ENCODE measurements around the gene GABRG3.

The GABRG3 gene

DNA sequence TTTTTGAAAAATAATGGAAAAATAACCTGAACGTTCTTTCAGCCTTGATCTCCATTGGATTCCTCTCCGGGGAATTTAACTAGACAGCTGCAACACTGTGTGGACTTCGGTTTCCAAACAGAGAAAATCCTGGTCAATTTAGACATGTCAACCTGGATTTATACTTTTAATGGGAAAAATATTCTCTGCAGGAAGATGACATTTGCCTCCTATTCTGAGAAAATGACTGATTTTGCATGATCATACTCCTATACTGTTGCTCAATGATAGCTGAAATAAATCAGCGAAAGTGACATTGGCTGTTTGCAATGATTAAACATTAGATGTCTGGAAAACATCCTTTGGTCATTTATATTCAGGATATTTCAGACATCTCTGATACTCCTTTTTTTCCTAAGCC is 94.8 kb downstream of the GABRG3 start:
- no peak for DNase-seq

DNA sequence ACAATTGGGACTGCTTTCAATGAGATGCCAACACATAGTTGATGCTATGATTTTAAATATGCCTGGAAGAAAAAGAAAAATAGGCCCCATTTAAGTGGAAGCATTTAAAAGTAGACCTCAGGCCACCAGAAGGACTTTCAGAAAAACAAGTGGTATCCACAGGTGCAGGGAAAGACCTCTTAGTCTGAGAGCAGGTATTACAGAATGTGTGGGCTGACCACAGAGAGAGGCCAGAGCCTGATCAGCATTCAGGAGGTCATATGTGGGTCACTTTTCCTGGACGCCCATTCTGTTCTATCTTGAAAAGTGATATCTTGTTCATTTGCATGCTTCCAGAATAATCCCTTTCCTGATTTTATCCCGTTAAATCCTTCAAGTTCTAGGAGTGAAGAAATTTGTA is 95.5 kb downstream of the GABRG3 start:
- DNase-seq, result no peak

DNA sequence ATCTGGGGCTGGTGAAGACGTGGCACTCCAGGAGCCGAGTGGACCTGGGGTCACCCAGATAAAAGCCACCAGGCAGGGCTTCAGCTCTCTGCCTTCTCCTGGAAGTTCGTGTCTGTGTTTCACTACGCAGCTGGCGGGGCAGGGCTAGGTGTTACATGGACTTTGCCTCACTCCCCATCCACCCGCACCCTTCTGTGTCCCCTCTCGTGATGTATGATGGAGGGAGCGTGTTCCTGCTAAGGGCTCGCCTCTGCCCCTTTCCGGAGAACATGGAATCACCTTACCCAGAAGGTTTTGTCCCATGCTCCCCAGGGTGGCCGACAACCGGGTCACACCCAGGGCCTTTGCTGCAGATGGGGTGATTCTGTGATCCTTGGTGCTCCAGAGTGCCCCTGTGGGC is 96.2 kb downstream of the GABRG3 start:
- DNase-seq, result no peak

DNA sequence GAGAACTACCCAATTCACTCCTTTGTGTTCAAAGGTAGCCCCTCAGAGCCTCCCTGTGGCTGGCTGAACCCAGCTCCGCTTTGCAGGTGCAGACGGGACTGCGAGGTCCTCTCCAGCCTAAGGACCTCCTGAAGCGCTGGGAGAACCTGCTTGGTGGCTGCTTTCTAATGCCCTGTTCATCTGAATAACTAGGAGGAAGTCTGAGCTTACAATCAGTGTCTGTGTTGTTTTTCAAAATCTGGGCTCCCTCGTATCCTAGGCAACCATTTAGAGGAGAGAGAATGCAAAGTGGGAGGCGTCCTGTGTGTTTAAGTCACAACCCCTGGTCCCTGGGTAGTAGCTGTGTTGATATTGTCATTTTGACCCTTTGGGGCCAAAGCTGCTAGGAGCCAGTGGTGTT is 99.9 kb downstream of the GABRG3 start:
- DNase-seq, result no peak

DNA sequence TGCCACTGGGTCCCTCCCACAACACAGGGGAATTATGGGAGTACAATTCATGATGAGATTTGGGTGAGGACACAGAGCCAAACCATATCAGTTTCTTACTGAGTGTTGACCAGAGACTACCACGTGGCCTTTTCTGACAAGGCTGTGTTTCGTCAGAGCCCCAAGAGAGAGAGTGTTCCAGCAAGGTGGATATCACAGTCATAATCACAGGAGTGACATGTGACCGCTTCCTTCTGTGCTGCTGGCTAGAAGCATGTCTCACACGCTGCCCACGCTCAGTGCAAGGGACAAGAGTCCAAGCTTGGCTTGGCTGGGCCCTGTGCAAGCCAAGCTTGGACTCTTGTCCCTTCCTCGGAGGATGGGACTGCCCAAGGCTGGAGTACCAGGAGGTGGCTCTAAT is 103.2 kb downstream of the GABRG3 start:
- no peak for DNase-seq

DNA sequence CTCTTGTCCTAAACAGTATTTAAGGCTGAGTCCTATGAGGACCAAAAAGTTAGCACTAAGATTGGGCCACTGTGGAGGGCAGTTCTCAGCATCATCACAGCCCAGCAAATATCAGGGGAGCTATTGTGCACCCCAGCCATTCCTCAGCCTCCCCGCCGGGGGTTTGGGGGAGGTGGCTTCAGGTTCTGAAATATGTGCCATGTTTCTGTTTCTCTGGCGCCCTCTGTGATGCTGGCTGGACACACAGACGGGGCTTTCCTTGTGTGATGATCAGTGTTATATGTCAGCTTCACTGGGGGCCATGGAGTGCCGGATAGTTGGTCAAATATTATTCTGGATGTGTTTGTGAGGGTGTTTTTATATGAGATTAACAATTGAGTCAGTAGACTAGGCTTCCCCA is 106.8 kb downstream of the GABRG3 start:
- DNase-seq, result no peak

DNA sequence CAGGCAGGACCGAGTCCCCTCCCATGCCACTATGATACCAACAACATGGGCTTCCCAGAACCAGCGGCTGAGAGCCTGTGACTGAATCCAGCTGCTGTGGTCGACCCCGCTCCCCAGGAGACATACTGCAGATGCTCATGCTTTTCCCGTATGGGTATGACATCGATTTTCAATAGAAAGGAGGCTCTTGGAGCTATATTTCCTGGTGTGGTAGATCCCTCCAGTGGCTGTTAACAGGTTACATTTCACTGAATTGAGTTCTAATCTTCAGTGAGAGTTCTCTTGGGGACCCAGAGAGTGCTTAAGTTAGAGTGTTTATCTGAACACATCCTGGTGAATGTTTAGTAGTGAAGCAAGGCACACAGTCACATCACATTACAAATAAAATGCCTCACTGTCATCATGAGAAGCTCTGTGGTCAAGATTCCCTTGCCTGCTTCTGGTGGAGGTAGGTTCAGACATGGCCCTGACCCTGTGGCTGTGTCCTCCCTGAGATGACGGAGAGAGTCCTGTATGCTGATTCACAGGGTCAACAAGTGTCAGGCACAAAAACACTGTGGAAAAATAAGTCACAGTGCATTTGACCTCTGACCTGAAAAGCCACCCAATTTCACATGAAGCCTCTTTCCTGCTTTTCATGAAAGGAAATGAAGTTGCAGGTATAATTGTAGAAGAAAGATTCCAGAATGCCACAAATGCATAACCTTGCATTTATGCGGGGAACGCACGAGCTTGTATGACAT is 110.9 kb downstream of the GABRG3 start:
- no peak for DNase-seq

DNA sequence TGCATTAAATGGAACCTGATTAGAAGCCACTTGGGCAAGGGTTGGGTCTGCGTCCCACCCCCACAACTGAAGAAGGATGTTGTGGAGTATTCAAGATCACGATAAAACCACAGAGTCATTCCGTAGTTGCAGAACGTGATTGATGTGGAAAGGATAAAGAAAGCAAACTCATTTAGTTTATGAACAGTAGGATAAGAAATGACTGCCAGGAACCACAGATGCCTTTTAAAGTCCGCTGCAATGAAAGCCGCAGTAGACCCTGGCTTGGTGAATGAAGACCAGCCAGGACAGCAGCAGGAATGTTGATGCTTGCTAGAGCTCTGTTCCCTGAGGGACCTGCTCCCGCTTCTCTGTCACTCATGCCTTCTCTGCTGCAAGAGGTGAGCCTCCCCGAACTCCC is 111.5 kb downstream of the GABRG3 start:
- DNase-seq, result no peak

DNA sequence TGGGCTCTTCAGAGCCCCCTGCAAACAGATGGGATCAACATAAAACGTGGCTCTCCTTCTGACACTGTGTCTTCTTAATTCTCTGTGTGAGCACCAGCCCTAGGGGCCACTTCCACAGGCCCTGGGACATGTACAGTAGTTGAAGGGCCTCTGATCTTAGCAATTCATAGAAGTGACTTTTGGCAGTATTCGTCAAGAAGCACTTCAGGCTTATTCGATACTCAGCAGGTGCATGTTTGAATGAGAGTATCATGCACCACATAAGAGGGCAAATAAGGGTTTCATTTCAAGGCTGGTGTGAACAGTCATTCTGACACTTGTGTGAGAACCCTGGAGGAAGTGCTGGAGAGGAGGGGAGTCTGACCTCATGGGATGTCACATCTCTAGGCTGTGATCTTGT is 113.9 kb downstream of the GABRG3 start:
- DNase-seq, result no peak

DNA sequence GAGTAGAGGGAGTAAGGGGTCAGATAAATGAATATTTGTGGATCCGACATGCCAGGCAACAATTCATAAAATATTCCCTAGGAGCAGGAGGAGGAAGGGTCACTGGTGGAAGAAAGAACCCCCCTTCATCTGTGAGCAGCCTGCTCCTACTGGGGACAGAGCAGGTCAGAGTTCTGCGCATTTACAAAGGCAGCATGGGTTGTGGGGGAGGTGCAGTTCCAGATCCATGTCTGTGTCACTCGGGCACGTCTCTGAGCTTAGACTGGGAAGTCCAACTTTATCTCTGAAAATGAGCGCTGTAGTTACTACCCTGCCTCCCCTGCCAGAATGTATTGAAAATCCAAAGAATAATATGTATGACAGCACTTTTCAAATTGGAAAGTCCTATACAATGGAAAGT is 115.2 kb downstream of the GABRG3 start:
- DNase-seq, result no peak

DNA sequence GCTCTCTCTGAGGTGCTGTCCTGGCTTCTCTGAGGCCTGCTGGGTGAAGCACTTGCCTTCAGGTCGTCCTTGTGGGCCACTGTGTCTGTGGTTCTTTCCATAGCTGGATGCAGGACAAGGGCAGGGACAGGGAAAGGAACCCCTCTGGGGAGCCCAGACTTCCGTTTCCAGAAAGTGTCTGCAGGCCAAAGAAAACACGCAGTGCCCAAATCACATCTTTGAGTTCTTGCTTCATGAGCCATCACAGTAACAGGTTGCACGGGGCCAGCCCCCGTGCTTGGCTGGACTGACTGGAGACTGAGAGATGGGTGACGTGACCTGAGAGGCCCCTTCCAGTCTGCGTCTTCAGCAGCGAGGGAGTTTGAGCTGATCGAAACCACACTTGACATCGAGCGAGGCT is 115.8 kb downstream of the GABRG3 start:
- DNase-seq, result no peak

DNA sequence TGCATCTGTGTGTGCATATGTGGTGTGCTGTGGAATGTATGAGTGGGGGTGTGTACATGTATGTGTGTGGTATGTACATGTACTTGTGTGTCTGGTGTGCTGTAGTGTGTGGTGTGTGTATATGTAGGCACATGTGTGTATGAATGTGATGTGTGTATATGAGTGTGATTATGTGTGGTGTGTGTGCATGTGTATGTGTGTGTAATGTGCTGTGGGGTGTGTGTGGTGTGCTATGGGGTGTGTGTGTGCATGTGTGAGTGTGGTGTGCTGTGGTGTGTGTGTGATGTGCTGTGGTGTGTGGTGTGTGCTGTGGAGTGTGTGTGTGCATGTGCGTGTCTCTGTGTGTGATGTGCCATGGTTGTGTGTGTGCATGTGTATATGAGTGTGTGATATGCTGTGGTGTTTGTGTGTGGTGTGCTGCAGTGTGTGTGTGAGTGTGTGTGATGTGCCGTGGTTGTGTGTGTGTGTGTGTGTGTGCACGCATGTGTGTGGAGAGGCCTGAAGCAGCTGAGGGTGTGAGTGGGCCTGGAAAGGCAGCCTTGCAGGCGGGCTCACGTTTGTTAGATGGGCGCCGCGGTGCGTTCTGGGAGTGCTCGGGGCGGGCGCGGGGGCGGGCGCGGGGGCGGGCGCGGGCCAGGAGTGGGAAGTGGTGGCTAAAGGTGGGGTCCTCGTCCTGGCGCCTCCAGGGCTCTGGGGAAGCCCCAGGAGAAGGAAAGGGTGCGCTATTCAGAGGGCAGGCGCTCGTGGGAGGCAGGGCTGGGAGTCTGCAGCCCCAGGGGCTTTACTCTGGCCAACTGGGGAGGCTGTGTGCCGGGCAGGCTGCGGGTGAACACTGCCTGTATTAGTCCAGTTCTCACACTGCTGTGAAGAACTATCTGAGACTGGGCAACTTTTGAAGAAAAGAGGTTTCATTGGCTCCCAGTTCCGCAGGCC is 116.9 kb downstream of the GABRG3 start:
- no peak for DNase-seq

DNA sequence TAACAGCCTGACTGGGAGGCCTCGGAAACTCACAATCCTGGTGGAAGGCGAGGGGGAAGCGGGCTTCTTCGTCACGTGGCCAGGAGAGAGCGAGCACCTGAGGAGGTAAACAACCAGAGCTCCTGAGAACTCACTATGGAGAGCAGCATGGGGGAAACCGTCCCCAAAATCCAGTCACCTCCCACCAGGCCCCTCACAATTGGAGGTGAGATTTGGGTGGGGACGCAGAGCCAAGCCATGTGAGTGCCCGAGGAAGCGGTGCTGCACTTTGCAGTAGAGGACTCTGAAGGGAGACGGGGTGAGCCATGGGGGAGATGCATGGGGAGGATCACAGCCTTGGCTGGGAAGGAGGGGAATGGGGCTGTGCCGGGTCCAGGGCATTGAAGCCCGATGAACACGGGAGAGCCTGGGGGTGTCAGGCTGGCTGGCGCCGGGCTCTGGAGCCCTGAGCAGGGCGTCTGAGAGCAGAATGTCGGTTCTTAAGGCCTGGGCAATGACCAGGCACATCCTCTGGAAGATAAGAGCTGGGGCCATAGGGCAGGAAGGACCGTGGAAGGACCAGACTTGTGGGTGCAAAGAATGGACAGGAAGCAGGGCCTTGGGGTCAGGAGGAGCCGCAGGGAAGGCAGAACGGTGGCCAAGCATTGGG is 117.7 kb downstream of the GABRG3 start:
- no peak for DNase-seq

DNA sequence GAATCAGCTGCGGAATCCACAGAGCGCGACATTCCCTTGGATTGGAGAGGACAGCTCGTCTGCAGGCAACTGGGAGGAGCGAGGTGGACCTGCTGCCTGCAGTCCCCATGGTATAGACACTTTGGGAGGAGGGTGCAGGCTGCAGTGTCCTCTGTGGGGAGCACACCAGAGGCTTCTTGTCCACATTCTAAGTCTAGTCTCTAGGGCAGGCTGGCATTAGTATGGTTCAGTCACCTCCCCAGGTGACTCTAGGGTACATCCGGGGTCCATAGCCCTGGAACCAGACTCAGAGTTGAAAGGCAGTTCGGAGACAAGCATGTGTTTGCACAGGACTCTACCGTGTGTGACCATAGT is 118.2 kb downstream of the GABRG3 start:
- DNase-seq, result no peak

DNA sequence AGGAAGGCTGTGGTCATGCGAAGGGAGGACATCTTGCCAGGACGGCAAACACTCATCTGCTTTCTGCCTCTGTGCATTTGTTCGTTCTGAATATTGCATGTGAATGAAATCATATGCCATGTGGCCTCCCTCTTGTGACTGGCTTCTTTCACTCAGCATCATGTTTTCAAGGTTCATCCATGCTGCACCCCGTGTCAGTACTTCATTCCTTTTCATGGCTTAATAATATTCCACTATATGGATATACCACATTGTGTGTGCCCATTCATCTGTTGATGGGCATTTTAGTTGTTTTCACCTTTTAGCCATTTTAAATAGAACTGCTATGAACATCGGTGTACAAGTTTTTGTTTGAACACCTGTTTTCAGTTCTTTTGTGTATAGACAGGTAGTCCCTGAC is 118.7 kb downstream of the GABRG3 start:
- no peak for DNase-seq

DNA sequence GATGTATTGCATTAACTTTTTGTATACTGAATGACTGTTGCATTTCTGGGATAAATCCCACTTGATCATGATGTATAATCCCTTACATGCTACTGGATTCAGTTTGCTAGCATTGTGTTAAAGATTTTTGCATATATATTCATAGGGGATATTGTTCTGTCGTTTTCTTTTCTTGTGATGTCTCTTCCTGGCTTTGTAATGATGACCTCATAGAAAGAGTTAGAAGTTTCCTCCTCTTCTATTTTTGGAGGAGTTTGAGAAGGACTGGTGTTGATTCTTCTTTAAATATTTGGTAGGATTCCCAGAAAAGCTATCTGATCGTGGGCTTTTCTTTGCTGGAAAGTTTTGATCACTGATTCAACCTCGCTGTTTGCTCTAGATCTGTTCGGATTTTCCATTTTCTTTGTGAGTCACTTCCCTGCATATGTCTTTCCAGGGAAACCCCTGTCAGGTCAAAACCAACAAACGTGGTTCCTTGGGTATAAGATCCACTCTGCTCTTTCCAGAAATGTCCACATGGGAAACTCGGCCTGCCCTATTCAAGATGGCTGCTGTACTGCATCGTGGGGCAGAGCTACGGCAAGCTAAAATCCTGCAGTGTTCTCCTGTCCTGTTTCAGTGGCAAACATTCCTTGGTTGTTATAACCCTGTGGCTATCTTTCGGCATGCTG is 120.4 kb downstream of the GABRG3 start:
- DNase-seq, result no peak

DNA sequence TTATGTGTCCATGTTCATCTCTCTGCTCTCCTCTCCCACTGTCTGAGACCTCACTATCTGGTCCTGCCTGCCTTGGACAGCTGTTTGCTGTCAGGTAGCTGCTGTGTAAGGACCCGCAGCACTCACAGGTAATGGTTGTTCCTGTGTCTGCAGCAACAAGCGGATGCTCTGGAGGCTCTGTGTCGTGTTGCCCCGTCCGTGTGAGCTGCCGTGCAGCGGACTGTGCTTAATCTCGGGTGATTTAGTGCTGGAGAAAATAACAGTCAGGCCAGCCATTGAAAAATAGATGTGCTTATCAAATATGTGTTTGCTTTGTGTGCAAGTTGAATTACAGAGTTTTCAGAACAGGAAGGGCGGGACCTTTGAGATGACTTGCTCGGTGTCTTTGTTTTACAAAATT is 121.4 kb downstream of the GABRG3 start:
- DNase-seq, result no peak

DNA sequence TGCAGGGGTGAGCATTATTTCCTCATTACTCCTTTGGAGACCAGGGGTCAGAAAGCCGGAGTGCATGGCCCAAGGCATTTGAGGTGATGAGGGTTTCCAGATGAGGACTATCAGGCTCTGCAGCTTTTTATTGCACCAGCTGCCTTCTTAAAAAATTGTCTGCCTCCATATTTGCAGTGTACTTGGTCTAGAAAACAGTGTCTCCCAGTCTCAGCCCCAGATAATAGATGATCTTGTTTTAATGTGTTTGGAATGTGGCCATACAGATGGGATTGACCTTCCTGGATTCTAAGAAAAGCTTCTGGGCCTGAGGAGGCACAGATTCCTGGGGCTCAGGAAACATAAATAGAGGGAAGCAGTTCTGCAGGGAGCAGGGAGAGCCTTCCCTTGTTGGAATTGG is 123.3 kb downstream of the GABRG3 start:
- DNase-seq, result no peak

DNA sequence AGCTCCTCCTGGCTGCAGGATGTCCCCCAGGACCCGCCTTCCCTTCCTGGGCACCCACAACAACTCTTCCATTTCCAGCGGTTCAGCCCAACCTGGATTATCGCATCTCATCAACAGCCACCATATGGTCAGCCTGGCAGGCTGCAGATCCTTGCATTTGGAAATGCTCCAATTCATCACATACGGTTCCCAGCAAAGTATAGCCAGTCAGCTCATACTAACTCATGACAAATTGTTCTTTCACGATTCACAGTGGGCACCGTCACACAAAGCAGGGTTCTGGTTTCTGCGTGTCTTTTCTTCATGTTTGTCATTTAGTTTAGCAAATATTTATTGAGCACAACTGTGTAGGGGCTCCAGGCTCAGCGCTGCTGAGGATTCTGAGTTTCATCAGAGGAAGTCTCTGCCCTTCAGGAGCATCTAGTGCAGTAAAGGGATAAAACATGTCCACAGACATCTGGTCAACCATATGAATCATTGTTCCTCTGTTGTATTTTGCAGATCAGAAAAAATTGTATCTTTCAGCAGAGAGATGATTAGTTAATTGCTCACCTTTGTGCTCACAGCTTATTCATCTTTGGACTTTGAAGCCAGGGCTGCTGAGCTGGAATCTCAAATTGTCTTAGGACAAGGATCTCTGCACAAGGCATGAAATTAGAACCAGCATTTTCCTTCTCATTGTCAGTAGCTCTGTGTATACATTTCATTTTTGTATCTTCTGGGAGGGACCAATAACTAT is 125.1 kb downstream of the GABRG3 start:
- no peak for DNase-seq

DNA sequence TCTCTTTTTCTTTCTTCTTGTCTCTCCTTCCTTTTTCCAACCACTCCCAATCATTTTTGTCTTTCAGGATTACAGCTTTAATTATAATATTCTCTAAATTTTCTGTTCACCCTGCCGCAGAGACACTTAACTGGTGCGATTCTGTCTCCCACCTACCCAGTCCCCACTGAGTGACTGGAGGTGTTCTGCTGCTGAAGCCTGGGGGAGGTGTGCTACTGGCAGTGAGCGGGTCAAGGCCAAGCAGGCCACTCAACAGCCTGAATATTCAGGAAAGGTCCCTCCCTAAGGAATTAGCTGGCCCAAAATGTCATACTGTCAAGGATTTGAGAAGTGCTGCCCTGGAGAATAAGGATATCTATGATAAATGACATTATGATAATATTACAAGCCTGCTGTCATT is 126.5 kb downstream of the GABRG3 start:
- no peak for DNase-seq

DNA sequence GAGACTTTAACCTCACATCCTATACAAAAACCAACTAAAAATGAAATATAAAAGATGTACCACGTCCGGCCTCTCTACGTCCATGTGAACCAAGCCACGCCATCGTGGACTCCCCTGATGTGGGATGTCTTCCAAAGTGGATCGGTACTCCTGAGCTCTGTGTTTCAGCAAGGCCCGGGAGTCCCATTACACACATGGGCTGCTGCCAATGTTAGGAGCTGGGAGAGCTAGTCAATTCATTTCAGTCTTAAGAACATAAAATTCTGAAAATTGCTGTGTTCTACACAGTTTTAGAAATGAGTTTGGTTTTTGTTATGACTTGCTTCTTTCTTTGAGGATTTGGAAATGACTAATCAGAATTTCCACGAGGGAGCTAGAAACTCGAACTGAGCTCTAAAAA is 131.0 kb downstream of the GABRG3 start:
- DNase-seq, result no peak

DNA sequence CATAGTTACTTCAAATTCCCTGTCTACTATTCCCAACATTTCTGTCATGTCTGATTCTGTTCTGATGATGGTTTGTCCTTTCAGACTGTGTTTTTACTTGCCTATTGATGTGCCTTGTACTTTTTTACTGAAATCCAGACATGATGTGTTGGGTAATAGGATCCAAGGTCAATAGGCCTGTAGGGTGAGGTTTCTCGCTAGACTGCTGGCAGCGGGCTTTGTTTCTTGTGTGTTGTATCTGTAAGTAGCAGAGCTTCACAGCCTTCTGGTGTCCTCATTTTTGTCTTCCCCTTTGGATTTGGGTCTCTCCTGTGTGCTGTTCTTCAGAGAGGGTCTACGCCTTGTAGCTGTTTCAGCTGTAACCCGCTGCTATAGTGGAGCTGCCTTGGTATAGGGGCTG is 140.3 kb downstream of the GABRG3 start:
- DNase-seq, result no peak

All from right kidney (tissue), 1 donor.